GF-D8 (cell line): ENCODE data around the gene MKRN1.
"Not testable (repeated sequence)": the region's sequence is repeated elsewhere in the genome, so short reads cannot be mapped to it uniquely, and the experiment has no call there.

Experiments used
- DNase-seq: peaks from one replicate; lab custom pipeline; 2025; lab: John Stamatoyannopoulos, UW

The MKRN1 gene

GRCh38 chr7:140479062-140479738, at the start of gene MKRN1:
Gene MKRN1 (minus strand): TSS chr7:140479505. CDS start chr7:140479344, 161 bp downstream.
- DNase-seq, result peak; percentile 76

- no peak for DNase-seq
These were observed 47.7 kb upstream of the MKRN1 start for GRCh38 chr7:140526787-140527664.

- no peak for DNase-seq
These were observed 46.9 kb upstream of the MKRN1 start for GRCh38 chr7:140526214-140526613.

- DNase-seq, result no peak
These were observed 46.4 kb upstream of the MKRN1 start for GRCh38 chr7:140525743-140526142.

GRCh38 chr7:140521421-140521820, 42.1 kb upstream of the MKRN1 start:
- no peak for DNase-seq

GRCh38 chr7:140519007-140519399, 39.7 kb upstream of the MKRN1 start:
- DNase-seq, result no peak

- DNase-seq, result no peak
These were observed 39.2 kb upstream of the MKRN1 start for GRCh38 chr7:140518370-140519006.

GRCh38 chr7:140517546-140518369, 38.5 kb upstream of the MKRN1 start:
- DNase-seq, result peak; percentile 1

- DNase-seq, result no peak
These were observed 33.2 kb upstream of the MKRN1 start for GRCh38 chr7:140512317-140513000.

- no peak for DNase-seq
These were observed 30.5 kb upstream of the MKRN1 start for GRCh38 chr7:140509789-140510188.

- DNase-seq, result not testable (repeated sequence)
These were observed 28.3 kb upstream of the MKRN1 start for GRCh38 chr7:140507556-140507955.

- no peak for DNase-seq
These were observed 27.6 kb upstream of the MKRN1 start for GRCh38 chr7:140506788-140507464.

- no peak for DNase-seq
These were observed 22.7 kb upstream of the MKRN1 start for GRCh38 chr7:140501966-140502365.

GRCh38 chr7:140497807-140498206, 18.5 kb upstream of the MKRN1 start:
- DNase-seq, result not testable (repeated sequence)

- DNase-seq, result no peak
These were observed 18.0 kb upstream of the MKRN1 start for GRCh38 chr7:140497241-140497769.

GRCh38 chr7:140495514-140496097, 16.3 kb upstream of the MKRN1 start:
- DNase-seq, result no peak

GRCh38 chr7:140494867-140495266, 15.6 kb upstream of the MKRN1 start:
- DNase-seq, result no peak

GRCh38 chr7:140489026-140489359, 9.7 kb upstream of the MKRN1 start:
- no peak for DNase-seq

GRCh38 chr7:140485500-140486265, 6.4 kb upstream of the MKRN1 start:
- no peak for DNase-seq
